ENCODE measurements around the gene EML2.
A peak's percentile ranks its signal among the peaks of the same experiment; 100 is the strongest.
"Not testable (repeated sequence)": the region's sequence is repeated elsewhere in the genome, so short reads cannot be mapped to it uniquely, and the experiment has no call there.

The EML2 gene

GRCh38 chr19:45615056-45615455, 24.1 kb downstream of the EML2 start:
- DNase-seq, result not testable (repeated sequence)

- no peak for DNase-seq
Observed at GRCh38 chr19:45613926-45614725, 25.1 kb downstream of the EML2 start.

GRCh38 chr19:45608948-45609347, 30.2 kb downstream of the EML2 start:
- no peak for DNase-seq

GRCh38 chr19:45607071-45608029, 31.8 kb downstream of the EML2 start:
- peak; percentile 65 for DNase-seq

GRCh38 chr19:45601524-45602374, 37.4 kb downstream of the EML2 start, which contains the start of gene GPR4:
TSS of gene GPR4 (minus strand) at chr19:45602212. CDS start at chr19:45591866, 10,346 bp downstream.
- DNase-seq, result no peak

GRCh38 chr19:45601115-45601514, 38.1 kb downstream of the EML2 start:
- no peak for DNase-seq

- DNase-seq, result no peak
Observed at GRCh38 chr19:45600340-45600885, 38.8 kb downstream of the EML2 start.

GRCh38 chr19:45599286-45599685, 39.9 kb downstream of the EML2 start:
- DNase-seq, result peak; percentile 44

GRCh38 chr19:45598267-45599001, 40.8 kb downstream of the EML2 start:
- no peak for DNase-seq

GRCh38 chr19:45597425-45598111, 41.6 kb downstream of the EML2 start:
- no peak for DNase-seq

GRCh38 chr19:45595814-45596213, 43.4 kb downstream of the EML2 start:
- DNase-seq, result no peak

GRCh38 chr19:45593520-45593919, 45.7 kb downstream of the EML2 start:
- no peak for DNase-seq

- no peak for DNase-seq
Observed at GRCh38 chr19:45592366-45592765, 46.8 kb downstream of the EML2 start.

- DNase-seq, result no peak
Observed at GRCh38 chr19:45591638-45592005, 47.6 kb downstream of the EML2 start.

- no peak for DNase-seq
Observed at GRCh38 chr19:45591004-45591637, 48.1 kb downstream of the EML2 start.

GRCh38 chr19:45590300-45591003, 48.7 kb downstream of the EML2 start:
- no peak for DNase-seq

GRCh38 chr19:45589768-45590167, 49.4 kb downstream of the EML2 start:
- DNase-seq, result no peak

- DNase-seq, result no peak
Observed at GRCh38 chr19:45587873-45588272, 51.3 kb downstream of the EML2 start.

- DNase-seq, result no peak
Observed at GRCh38 chr19:45585158-45585577, 54.0 kb downstream of the EML2 start.

All from NCI-H2171 treated with DMSO at 0.1 percent for 48 hours (cell line).